A549 treated with AZD9567 at 1 μM for 4 hours (cell line): ENCODE results near the gene BIN1. TPM values are rescaled to one million over a fixed set of nuclear protein-coding genes. Genes with fewer than 3 reads are reported as not detected.

Experiments used
- total RNA-seq: library from RNA; stranded (reverse); fragments of 200-300 nt; extraction: Qiagen RNA extraction; gene quantifications from 5 replicates; pipeline ENCODE4 v1.2.3, GENCODE V29; 2022; ENCODE audit not compliant: insufficient read depth

The BIN1 gene, protein sequence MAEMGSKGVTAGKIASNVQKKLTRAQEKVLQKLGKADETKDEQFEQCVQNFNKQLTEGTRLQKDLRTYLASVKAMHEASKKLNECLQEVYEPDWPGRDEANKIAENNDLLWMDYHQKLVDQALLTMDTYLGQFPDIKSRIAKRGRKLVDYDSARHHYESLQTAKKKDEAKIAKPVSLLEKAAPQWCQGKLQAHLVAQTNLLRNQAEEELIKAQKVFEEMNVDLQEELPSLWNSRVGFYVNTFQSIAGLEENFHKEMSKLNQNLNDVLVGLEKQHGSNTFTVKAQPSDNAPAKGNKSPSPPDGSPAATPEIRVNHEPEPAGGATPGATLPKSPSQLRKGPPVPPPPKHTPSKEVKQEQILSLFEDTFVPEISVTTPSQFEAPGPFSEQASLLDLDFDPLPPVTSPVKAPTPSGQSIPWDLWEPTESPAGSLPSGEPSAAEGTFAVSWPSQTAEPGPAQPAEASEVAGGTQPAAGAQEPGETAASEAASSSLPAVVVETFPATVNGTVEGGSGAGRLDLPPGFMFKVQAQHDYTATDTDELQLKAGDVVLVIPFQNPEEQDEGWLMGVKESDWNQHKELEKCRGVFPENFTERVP
- 24.1 to 25.6 TPM (median 25.0 TPM) in 5 replicates for total RNA-seq

DNA sequence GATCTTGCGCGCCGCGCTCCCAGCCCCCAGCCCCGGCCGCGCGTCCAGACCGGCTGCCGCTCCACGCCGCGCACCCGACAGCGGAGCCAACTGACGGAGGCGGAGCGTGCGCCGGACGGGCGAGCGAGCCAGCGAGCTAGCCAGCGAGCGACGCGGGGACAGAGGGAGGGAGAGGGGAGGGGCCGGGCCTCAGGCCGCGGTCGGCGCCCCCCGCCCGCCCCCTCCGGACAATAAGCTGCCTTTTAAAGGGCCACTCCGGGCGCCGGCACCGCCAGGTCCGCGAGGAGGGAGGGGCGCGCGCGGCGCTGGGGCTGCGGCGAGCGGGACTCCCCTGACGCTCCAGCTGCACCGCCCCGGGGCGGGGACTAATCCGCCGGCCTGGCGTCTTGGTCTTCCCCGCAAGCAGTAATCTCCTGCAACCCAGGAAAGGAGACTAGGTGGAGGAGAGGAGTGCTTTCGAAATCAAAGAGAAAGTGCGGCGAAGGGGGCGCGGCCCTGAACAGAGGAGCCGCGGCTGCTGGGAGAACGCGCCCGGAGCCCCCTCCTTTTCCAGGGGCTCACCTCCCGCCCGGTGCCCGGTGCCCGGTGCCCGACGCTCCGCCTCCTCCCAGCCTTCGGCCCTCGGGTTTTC is at the start of gene BIN1:
BIN1 (minus strand) TSS at position 164 of the 631 bp plus-strand sequence. CDS start 211 bp downstream, outside the sequence.

Other genes with a start within 250 kb of the BIN1 start
- not detected in 5 replicates for gene TEX51, start 208.3 kb downstream of the BIN1 start, total RNA-seq
- gene CYP27C1, start 113.1 kb upstream of the BIN1 start, total RNA-seq: 1.8 to 3.8 TPM (median 2.8 TPM) in 5 replicates
- gene ERCC3, start 187.0 kb upstream of the BIN1 start, total RNA-seq: 41.0 to 48.8 TPM (median 43.8 TPM) in 5 replicates